Prostate gland (tissue), 2 donors: ENCODE results near the gene MUC2.

Source experiments
- POLR2A ChIP-seq: fragments of 450-650 bp; IDR thresholded peaks from one replicate; pipeline ENCODE4 v1.6.1; 2016; ENCODE audit warnings: antibody characterized with exemption, mild to moderate bottlenecking
- TF ChIP-seq, protein P1 (sequence below), 4 experiments: fragments of 200-600 bp in 2 of 4; fragments of 450-650 bp in 2 of 4; sonication (generic) in 2 of 4; IDR thresholded peaks; 1 replicate in 3 of 4; 2 replicates in 1 of 4; pipeline ENCODE4 v1.5.1; 2016 to 2019; ENCODE audit warnings: antibody characterized with exemption in 4 of 4, mild to moderate bottlenecking in 2 of 4, moderate library complexity in 2 of 4

DNA sequence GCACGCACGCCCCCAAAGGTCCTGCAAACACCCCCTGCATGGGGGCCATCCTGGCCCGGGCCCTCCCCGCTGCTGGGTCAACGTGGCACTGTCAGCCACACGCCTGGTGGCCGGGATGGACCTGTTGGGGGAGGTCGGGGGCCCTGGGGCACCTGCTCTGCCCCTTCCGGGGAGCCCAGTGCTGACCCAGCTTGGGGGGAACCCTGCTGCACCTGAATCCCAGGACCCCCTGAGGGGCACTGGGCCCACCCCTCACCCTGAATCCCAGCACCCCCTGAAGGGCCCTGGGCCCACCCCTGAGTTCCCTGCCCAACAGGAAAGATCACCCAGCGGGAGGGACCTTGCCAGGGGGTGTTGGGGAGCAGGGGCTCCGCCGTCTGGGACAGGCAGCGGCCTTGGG lies 37.7 kb upstream of the MUC2 start:
- TF ChIP-seq, protein P1, sequence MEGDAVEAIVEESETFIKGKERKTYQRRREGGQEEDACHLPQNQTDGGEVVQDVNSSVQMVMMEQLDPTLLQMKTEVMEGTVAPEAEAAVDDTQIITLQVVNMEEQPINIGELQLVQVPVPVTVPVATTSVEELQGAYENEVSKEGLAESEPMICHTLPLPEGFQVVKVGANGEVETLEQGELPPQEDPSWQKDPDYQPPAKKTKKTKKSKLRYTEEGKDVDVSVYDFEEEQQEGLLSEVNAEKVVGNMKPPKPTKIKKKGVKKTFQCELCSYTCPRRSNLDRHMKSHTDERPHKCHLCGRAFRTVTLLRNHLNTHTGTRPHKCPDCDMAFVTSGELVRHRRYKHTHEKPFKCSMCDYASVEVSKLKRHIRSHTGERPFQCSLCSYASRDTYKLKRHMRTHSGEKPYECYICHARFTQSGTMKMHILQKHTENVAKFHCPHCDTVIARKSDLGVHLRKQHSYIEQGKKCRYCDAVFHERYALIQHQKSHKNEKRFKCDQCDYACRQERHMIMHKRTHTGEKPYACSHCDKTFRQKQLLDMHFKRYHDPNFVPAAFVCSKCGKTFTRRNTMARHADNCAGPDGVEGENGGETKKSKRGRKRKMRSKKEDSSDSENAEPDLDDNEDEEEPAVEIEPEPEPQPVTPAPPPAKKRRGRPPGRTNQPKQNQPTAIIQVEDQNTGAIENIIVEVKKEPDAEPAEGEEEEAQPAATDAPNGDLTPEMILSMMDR (IDR thresholded peaks at IDR 0.05): no peak
- TF ChIP-seq POLR2A: no peak
